HepG2 (cell line): ENCODE data around the gene PLEKHN1. TPM values are rescaled to one million over a fixed set of nuclear protein-coding genes. Genes with fewer than 3 reads are reported as not detected.
A peak's percentile ranks its signal among the peaks of the same experiment; 100 is the strongest.

Experiments
- BRD4 ChIP-seq: sonication (generic); formaldehyde crosslinking; IDR thresholded peaks from 2 replicates; pipeline ENCODE4 v1.4.0; 2020; ENCODE audit warnings: missing genetic modification reagents
- KLF9 ChIP-seq: IDR thresholded peaks from 2 replicates; pipeline ENCODE4 v1.6.1; 2016; ENCODE audit warnings: low read depth
- NFE2L2 ChIP-seq: fragments of 150-350 bp; IDR thresholded peaks from 2 replicates; pipeline ENCODE4 v1.6.1; 2014; ENCODE audit warnings: low read length
- NR3C1 ChIP-seq: sonication (generic); formaldehyde crosslinking; IDR thresholded peaks from 2 replicates; pipeline ENCODE4 v1.4.0; 2020; ENCODE audit warnings: missing genetic modification reagents
- PAF1 ChIP-seq: IDR thresholded peaks from 2 replicates; pipeline ENCODE4 v1.6.1; 2016; ENCODE audit warnings: missing genetic modification reagents, missing compliant biosample characterization
- PLRG1 ChIP-seq: fragments of 450-650 bp; conservative IDR thresholded peaks from 2 replicates; pipeline ENCODE4 v1.6.1; 2016
- RXRA ChIP-seq: sonication (generic); formaldehyde crosslinking; IDR thresholded peaks from 2 replicates; pipeline ENCODE4 v1.5.1; 2020; ENCODE audit warnings: missing genetic modification reagents
- SMYD3 ChIP-seq: sonication (generic); formaldehyde crosslinking; IDR thresholded peaks from 2 replicates; pipeline ENCODE4 v1.8.1; 2023; ENCODE audit warnings: mild to moderate bottlenecking, missing genetic modification reagents
- SPEN ChIP-seq: sonication (generic); formaldehyde crosslinking; IDR thresholded peaks from 2 replicates; pipeline ENCODE4 v1.5.1; 2020; ENCODE audit warnings: low read depth, mild to moderate bottlenecking, missing genetic modification reagents
- THAP8 ChIP-seq: sonication (generic); formaldehyde crosslinking; IDR thresholded peaks from 2 replicates; pipeline ENCODE4 v1.5.1; 2020; ENCODE audit warnings: missing genetic modification reagents, mild to moderate bottlenecking, borderline replicate concordance
- ZMYM2 ChIP-seq: sonication (generic); formaldehyde crosslinking; IDR thresholded peaks from 2 replicates; pipeline ENCODE4 v1.8.0; 2022; ENCODE audit warnings: mild to moderate bottlenecking, missing genetic modification reagents
- ZNF350 ChIP-seq: sonication (generic); formaldehyde crosslinking; IDR thresholded peaks from 2 replicates; pipeline ENCODE4 v1.4.0; 2020; ENCODE audit warnings: mild to moderate bottlenecking, low read depth, missing genetic modification reagents, borderline replicate concordance
- ZNF607 ChIP-seq: sonication (generic); formaldehyde crosslinking; IDR thresholded peaks from 2 replicates; pipeline ENCODE4 v1.5.1; 2020; ENCODE audit warnings: missing genetic modification reagents, mild to moderate bottlenecking, borderline replicate concordance
- ZNF724P ChIP-seq: sonication (generic); formaldehyde crosslinking; IDR thresholded peaks from 2 replicates; pipeline ENCODE4 v1.8.0; 2022; ENCODE audit warnings: missing genetic modification reagents, borderline replicate concordance
- ZNF776 ChIP-seq: sonication (generic); formaldehyde crosslinking; IDR thresholded peaks from 2 replicates; pipeline ENCODE4 v1.4.0; 2020; ENCODE audit warnings: mild to moderate bottlenecking, missing genetic modification reagents
- polyA plus RNA-seq, 8 experiments: library from polyadenylated mRNA; depleted of rRNA in 3 of 8; stranded (reverse) in 7 of 8; unstranded in 1 of 8; fragments of >200 nt; fragmentation: Illumina TruSeq in 4 of 8; extraction: Trizol in 4 of 8; gene quantifications; 2 replicates each; pipeline versions ENCODE4 v1.2.1 to v1.2.3, GENCODE V29; 2011 to 2016; ENCODE audit warnings: low read depth in 4 of 8, missing spikeins in 1 of 8, mixed read lengths in 1 of 8; ENCODE audit not compliant: insufficient read depth in 1 of 8
- total RNA-seq, 5 experiments: library from RNA; depleted of rRNA; stranded (reverse); fragments of >200 nt; fragmentation: Illumina TruSeq; extraction: Trizol; gene quantifications; 2 replicates each; pipeline ENCODE4 v1.2.3, GENCODE V29; 2016; ENCODE audit warnings: low read depth in 1 of 5
- TF ChIP-seq, protein P1 (sequence below): IDR thresholded peaks from 2 replicates; pipeline ENCODE4 v1.6.1; 2016; ENCODE audit warnings: mild to moderate bottlenecking, missing biosample characterization, missing genetic modification reagents
- TF ChIP-seq, protein P2 (sequence below): sonication (generic); formaldehyde crosslinking; IDR thresholded peaks from 2 replicates; pipeline ENCODE4 v1.4.0; 2020; ENCODE audit warnings: missing genetic modification reagents, borderline replicate concordance
- TF ChIP-seq, protein P3 (sequence below): fragments of 450-650 bp; IDR thresholded peaks from 2 replicates; pipeline ENCODE4 v1.6.1; 2016
- TF ChIP-seq, protein P4 (sequence below): sonication (generic); formaldehyde crosslinking; IDR thresholded peaks from 2 replicates; pipeline ENCODE4 v1.5.1; 2020; ENCODE audit warnings: mild to moderate bottlenecking, missing genetic modification reagents, moderate library complexity

The PLEKHN1 gene
- total and polyA plus RNA-seq, 2 of the 13 experiments (the other 11 are each of a cell fraction or from before 2014, with no cell fraction given): 0.42 to 0.58 TPM

GRCh38 chr1:980602-981395 lies 14.5 kb downstream of the PLEKHN1 start (continued):
- no peak for TF ChIP-seq ZNF724P
- no peak for TF ChIP-seq PAF1 (CRISPR knock-in tag)
- TF ChIP-seq, protein P1, sequence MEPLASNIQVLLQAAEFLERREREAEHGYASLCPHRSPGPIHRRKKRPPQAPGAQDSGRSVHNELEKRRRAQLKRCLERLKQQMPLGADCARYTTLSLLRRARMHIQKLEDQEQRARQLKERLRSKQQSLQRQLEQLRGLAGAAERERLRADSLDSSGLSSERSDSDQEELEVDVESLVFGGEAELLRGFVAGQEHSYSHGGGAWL (CRISPR knock-in tag): no peak
- no peak for TF ChIP-seq NR3C1 (CRISPR knock-in tag)
- no peak for TF ChIP-seq ZMYM2 (CRISPR knock-in tag)
- TF ChIP-seq, protein P2, sequence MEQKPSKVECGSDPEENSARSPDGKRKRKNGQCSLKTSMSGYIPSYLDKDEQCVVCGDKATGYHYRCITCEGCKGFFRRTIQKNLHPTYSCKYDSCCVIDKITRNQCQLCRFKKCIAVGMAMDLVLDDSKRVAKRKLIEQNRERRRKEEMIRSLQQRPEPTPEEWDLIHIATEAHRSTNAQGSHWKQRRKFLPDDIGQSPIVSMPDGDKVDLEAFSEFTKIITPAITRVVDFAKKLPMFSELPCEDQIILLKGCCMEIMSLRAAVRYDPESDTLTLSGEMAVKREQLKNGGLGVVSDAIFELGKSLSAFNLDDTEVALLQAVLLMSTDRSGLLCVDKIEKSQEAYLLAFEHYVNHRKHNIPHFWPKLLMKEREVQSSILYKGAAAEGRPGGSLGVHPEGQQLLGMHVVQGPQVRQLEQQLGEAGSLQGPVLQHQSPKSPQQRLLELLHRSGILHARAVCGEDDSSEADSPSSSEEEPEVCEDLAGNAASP (CRISPR knock-in tag): no peak
- TF ChIP-seq SMYD3 (CRISPR knock-in tag): no peak
- TF ChIP-seq NFE2L2: no peak
- TF ChIP-seq BRD4 (CRISPR knock-in tag): no peak
- TF ChIP-seq PLRG1: no peak
- TF ChIP-seq RXRA (CRISPR knock-in tag): no peak
- TF ChIP-seq, protein P3, sequence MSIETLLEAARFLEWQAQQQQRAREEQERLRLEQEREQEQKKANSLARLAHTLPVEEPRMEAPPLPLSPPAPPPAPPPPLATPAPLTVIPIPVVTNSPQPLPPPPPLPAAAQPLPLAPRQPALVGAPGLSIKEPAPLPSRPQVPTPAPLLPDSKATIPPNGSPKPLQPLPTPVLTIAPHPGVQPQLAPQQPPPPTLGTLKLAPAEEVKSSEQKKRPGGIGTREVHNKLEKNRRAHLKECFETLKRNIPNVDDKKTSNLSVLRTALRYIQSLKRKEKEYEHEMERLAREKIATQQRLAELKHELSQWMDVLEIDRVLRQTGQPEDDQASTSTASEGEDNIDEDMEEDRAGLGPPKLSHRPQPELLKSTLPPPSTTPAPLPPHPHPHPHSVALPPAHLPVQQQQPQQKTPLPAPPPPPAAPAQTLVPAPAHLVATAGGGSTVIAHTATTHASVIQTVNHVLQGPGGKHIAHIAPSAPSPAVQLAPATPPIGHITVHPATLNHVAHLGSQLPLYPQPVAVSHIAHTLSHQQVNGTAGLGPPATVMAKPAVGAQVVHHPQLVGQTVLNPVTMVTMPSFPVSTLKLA: no peak
- no peak for TF ChIP-seq THAP8 (CRISPR knock-in tag)
- TF ChIP-seq ZNF350 (CRISPR knock-in tag): peak; percentile 32; the same call in 1 of the 2 replicates
- no peak for TF ChIP-seq ZNF607
- TF ChIP-seq, protein P4, sequence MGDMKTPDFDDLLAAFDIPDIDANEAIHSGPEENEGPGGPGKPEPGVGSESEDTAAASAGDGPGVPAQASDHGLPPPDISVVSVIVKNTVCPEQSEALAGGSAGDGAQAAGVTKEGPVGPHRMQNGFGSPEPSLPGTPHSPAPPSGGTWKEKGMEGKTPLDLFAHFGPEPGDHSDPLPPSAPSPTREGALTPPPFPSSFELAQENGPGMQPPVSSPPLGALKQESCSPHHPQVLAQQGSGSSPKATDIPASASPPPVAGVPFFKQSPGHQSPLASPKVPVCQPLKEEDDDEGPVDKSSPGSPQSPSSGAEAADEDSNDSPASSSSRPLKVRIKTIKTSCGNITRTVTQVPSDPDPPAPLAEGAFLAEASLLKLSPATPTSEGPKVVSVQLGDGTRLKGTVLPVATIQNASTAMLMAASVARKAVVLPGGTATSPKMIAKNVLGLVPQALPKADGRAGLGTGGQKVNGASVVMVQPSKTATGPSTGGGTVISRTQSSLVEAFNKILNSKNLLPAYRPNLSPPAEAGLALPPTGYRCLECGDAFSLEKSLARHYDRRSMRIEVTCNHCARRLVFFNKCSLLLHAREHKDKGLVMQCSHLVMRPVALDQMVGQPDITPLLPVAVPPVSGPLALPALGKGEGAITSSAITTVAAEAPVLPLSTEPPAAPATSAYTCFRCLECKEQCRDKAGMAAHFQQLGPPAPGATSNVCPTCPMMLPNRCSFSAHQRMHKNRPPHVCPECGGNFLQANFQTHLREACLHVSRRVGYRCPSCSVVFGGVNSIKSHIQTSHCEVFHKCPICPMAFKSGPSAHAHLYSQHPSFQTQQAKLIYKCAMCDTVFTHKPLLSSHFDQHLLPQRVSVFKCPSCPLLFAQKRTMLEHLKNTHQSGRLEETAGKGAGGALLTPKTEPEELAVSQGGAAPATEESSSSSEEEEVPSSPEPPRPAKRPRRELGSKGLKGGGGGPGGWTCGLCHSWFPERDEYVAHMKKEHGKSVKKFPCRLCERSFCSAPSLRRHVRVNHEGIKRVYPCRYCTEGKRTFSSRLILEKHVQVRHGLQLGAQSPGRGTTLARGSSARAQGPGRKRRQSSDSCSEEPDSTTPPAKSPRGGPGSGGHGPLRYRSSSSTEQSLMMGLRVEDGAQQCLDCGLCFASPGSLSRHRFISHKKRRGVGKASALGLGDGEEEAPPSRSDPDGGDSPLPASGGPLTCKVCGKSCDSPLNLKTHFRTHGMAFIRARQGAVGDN (CRISPR knock-in tag): peak; percentile 82
- TF ChIP-seq ZNF776 (CRISPR knock-in tag): 0 out of 2 replicates have a peak, but pooled peaks have one; percentile 7
- no peak for TF ChIP-seq KLF9 (CRISPR knock-in tag)
- TF ChIP-seq SPEN: peak; percentile 60; the same call in 1 of the 2 replicates
